HG03175 (cell line): ENCODE data around the gene IGBP1.
A peak's percentile ranks its signal among the peaks of the same experiment; 100 is the strongest.
"Not testable (repeated sequence)": the region's sequence is repeated elsewhere in the genome, so short reads cannot be mapped to it uniquely, and the experiment has no call there.

ENCODE experiments used
- ATAC-seq: cut with Tn5 transposase; IDR thresholded peaks from one replicate; pipeline ENCODE4 v1.9.1; 2021; ENCODE audit warnings: mild to moderate bottlenecking, moderate library complexity; ENCODE audit not compliant: unreplicated experiment

IGBP1 gene

DNA sequence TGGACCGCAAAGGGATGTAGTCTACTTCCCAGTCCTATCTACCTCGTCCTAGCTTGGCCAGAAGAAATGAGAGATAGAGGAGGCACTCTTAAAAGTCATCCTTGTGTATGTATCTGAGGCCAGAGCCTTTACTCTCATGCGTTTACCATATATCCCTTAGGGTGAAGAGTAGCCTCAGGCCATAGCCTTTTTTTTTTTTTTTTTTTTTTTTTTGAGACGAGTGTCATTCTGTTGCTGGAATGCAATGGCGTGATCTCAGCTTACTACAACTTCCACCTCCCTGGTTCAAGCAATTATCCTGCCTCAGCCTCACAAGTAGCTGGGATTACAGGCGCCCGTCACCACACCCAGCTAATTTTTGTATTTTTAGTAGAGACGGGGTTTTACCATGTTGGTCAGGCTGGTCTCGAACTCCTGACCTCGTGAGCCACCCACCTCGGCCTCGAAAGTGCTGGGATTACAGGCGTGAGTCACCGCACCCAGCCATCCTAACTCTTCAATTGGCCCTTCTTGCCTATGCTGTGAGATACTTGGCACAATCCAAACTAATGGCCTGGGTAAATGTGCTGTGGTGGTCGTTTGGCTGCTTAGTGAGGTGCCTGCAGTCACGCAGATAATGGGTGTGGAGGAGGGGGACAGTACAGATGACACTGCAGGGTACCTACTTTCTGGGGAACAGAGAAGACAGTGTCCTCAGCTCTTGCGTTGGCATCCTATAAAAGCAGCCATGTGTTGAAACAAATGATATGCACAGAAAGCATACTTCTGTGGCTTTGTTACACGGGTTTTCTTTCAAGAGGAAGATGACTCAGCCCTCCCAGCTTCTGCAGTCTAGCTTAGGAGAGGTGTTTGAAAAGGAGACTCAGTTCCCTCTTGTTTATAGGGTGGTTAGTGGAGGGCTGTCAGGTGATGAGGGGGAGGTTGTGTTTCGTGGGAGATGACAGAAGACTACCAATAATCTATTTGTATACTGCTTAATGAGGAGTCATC, 33.6 kb downstream of the IGBP1 start:
- ATAC-seq = no peak

DNA sequence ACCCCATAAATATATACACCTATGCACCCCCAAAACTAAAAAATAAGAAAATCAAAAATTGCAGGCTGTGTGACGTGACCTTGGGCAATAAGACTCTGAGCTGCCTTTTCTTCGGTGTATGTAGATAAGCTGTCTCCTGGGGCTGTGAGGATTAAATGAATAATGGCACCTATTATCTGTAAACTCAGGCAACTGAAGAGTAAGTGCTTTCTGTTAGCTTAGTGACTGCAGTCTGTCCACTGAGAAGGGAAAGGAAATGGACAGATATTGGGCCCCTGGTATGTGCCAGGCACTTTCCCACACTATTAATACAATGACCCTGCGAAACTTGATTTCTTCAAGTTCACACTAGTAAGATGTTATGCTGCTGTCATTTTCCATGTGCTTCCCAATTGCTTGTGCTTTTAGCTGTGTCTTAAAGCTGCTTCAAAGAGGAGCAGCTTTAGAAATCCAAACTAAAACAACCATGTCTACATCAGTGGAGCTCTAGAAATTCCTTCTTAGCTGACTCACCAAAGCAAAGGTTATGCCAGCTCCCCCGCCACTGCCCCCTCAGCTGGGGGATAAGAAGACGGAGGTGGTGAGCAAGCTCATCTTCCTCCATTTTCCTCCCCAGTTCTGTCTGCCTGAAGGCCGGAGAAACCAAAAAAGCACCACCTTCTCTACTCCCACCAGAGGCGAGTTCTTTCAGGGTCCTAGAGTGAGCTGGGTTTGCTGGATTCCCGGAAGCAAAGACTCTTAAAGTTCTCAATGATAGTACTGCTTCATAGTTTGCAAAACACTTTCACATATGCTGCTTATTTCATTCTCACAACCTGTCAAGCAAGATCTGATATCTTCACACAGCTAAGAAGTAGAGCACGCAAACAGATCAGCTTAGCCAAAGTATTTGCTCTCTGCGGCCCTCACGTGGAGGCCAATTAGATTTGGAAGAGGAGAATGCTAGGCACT, 35.3 kb downstream of the IGBP1 start:
- no peak for ATAC-seq

DNA sequence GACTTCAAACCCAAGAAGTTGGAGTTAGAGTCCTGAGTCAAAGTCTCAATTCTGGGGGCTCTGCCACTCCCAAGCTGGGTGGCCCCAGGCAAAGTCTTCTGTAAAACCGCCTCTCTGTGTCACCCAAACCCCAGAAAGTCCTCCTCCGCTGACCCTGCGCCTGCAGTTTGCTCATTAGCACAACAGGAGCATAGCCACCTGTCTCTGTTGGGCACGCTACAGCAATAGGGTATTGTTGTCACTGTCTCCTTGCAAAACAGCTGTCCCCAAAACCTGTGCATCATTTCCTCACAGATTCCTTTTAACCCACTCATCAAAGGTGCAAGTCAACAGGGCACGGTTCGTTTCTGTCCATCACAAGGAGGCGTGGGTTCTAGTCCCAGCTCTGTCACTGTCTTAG, 36.0 kb downstream of the IGBP1 start:
- no peak for ATAC-seq

- no peak for ATAC-seq
Measured at GRCh38 chrX:70171624-70172023, 38.4 kb downstream of the IGBP1 start.

DNA sequence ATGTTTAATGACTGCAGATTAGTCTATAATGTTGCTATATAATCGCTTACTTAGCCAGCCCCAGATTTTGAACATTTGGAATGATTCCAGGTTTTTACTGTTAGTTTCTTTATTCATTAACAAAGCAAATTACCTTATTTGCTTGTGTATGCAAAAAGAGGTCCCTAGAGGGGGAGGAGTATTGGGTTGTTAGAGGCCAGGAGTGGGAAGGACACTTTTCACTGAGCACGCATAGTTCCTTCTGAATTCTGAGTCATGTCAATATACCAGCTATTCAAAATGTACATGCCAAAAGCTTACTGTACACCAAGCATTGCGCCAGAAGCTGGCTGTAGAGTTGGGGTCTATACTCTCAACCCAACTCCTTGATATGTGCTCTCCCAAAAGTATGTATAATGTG, 39.0 kb downstream of the IGBP1 start:
- ATAC-seq = no peak

- no peak for ATAC-seq
Measured at GRCh38 chrX:70172964-70173363, 39.7 kb downstream of the IGBP1 start.

- ATAC-seq = no peak
Measured at GRCh38 chrX:70174754-70175153, 41.5 kb downstream of the IGBP1 start.

- no peak for ATAC-seq
Measured at GRCh38 chrX:70175338-70175737, 42.1 kb downstream of the IGBP1 start.

DNA sequence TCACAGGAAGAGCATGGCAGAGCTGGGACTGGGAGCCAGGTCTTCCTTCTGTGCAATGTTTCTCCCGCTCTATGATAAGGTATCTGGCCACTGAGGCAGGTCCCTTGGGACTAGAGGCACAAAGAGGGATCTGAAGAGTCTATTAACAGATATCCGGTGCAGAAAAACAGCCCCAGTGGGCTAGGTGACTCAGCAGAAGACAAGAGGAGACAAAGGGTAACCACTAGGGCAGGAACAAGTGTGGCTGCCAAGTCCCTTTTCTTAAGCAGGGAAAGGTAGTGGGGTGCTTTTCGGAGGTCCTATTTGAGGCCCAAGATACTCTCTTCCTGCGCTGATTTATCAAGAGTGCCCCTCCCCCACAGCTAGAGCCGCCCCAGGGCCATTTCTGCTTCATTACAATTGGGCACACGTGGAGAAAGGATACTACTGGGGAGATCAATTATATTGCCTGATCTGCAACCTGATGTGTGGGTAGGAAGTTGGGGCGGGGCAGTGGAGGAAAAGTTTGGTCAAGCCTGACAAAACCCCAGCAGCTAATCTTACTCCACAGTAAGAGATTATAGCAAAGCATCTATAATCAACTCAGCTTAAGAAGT, 43.8 kb downstream of the IGBP1 start, which contains the start of gene DGAT2L6:
TSS of gene DGAT2L6 (plus strand) at position 546 of the 596 bp plus-strand sequence. CDS start 100 bp downstream, outside the sequence.
- peak; percentile 56 for ATAC-seq

GRCh38 chrX:70183091-70183490, 49.8 kb downstream of the IGBP1 start:
- no peak for ATAC-seq

DNA sequence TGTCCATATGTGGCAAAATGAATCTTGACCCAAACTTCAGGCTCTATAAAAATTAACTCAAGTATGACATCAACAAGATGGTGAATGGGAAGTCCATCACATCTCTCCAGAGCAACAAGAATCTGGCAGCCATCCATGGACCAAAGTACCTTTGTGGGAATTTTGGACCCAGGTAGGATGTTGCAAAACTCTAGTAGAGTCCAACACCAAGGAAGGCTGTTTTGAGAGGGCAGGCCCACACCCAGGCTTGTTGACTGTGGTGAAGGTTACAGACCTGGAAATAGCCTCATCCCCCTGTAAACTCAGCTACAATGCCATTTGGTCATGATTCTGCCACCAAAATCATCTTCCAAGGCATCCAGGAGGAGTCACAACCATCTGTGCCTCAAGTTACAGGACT, 57.0 kb downstream of the IGBP1 start:
- ATAC-seq = no peak

- ATAC-seq = peak; percentile 81
Measured at GRCh38 chrX:70196961-70197720, 63.9 kb downstream of the IGBP1 start.

- ATAC-seq = no peak
Measured at GRCh38 chrX:70201732-70202131, 68.5 kb downstream of the IGBP1 start.

- ATAC-seq = no peak
Measured at GRCh38 chrX:70208479-70208878, 75.2 kb downstream of the IGBP1 start.

DNA sequence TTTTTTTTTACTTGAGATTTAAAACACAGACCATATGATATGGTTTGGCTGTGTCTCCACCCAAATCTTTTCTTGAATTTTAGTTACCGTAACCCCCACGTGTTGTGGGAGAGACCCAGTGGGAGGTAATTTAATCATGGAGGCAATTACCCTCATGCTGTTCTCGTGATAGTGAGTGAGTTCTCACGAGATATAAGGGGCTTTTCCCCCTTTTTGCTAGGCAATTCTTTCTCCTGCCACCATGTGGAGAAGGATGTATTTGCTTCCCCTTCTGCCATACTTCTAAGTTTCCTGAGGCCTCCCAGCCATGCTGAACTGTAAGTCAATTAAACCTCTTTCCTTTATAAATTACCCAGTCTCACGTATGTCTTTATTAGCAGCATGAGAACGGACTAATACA, 76.3 kb downstream of the IGBP1 start:
- ATAC-seq = not testable (repeated sequence)
